Smooth muscle cell (in vitro differentiated cells): Measurements from ENCODE around the gene ATRN. TPM values are rescaled to one million over a fixed set of nuclear protein-coding genes. Genes with fewer than 3 reads are reported as not detected.

ENCODE experiments used
- DNase-seq: peaks from one replicate; lab custom pipeline; 2025; ENCODE audit not compliant: unreplicated experiment; lab: John Stamatoyannopoulos, UW
- H2AFZ ChIP-seq: fragments of 200-600 bp; sonication (generic); 2 replicates; pipeline ENCODE4 v1.6.0; 2016; ENCODE audit warnings: antibody characterized with exemption, low read depth, mild to moderate bottlenecking
- H3F3A ChIP-seq: fragments of 200-600 bp; sonication (generic); 2 replicates; pipeline ENCODE4 v1.6.0; 2017; ENCODE audit warnings: antibody characterized with exemption, low read depth
- H3K27ac ChIP-seq: fragments of 200-600 bp; sonication (generic); 2 replicates; pipeline ENCODE4 v1.5.1; 2016; ENCODE audit warnings: low read depth, mild to moderate bottlenecking
- H3K27me3 ChIP-seq: fragments of 200-600 bp; sonication (generic); 2 replicates; pipeline ENCODE4 v1.6.1; 2016; ENCODE audit warnings: low read depth, mild to moderate bottlenecking
- H3K36me3 ChIP-seq: fragments of 200-600 bp; sonication (generic); 2 replicates; pipeline ENCODE4 v1.5.1; 2016; ENCODE audit warnings: low read depth
- H3K4me1 ChIP-seq: fragments of 200-600 bp; sonication (generic); 2 replicates; pipeline ENCODE4 v1.5.1; 2016; ENCODE audit warnings: low read depth
- H3K4me2 ChIP-seq: fragments of 200-600 bp; sonication (generic); 2 replicates; pipeline ENCODE4 v1.6.0; 2016; ENCODE audit warnings: mild to moderate bottlenecking
- H3K4me3 ChIP-seq: fragments of 200-600 bp; sonication (generic); 2 replicates; pipeline ENCODE4 v1.5.1; 2016; ENCODE audit warnings: mild to moderate bottlenecking
- H3K79me2 ChIP-seq: fragments of 200-600 bp; sonication (generic); 2 replicates; pipeline ENCODE4 v1.6.0; 2016; ENCODE audit warnings: low read depth, mild to moderate bottlenecking
- H3K9ac ChIP-seq: fragments of 200-600 bp; sonication (generic); 2 replicates; pipeline ENCODE4 v1.6.0; 2016; ENCODE audit warnings: low read depth
- H3K9me3 ChIP-seq: fragments of 200-600 bp; sonication (generic); replicated peaks from 2 replicates; pipeline ENCODE4 v1.5.1; 2016; ENCODE audit warnings: low read depth
- H4K20me1 ChIP-seq: fragments of 200-600 bp; sonication (generic); 2 replicates; pipeline ENCODE4 v1.6.0; 2016; ENCODE audit warnings: low read depth
- CTCF ChIP-seq: fragments of 200-600 bp; sonication (generic); IDR thresholded peaks from 2 replicates; pipeline ENCODE4 v1.5.1; 2017; ENCODE audit warnings: borderline replicate concordance, mild to moderate bottlenecking, antibody characterized with exemption; ENCODE audit not compliant: insufficient read depth, poor library complexity, severe bottlenecking
- WGBS: methylation state at CpG from one replicate; pipeline ENCODE4 v1.1.7; 2016; ENCODE audit warnings: low lambda C conversion rate; 5-methylcytosine and 5-hydroxymethylcytosine counted together
- polyA plus RNA-seq: library from polyadenylated mRNA; unstranded; fragments of >200 nt; fragmentation: Nextera tagmentation; extraction: Ambion mirVana; gene quantifications from 2 replicates; pipeline ENCODE4 v1.2.1, GENCODE V29; 2016
- small RNA-seq: library from RNA; depleted of rRNA; stranded (forward); fragments of <200 nt; gene quantifications from one replicate; pipeline ENCODE3, GENCODE V24; 2014
- total RNA-seq: library from RNA; depleted of rRNA; stranded (reverse); fragments of >200 nt; gene quantifications from 2 replicates; pipeline ENCODE4 v1.2.3, GENCODE V29; 2014

Gene ATRN
- total and polyA plus RNA-seq, 2 experiments from 2014 or later = 17.9 to 44.0 TPM

DNA sequence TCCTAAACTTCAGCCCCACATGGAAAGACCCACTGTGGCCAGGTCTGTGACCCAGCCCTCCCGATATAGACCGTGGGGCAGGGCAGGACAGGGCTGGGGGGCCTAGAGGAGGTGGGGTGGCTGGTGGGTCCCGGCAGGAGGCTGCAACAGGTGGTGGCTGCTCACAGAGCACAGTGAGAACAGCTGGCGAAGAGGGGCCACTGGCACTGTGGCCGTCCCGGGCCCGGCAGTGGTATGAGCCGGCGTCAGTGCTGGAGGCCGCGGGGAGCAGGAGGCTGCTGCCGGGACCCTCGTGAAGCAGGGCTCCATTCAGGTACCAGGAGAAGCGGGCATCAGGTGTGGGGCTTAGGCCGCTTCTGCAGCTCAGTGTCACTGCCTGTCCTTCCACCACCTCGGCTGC lies 228.2 kb downstream of the ATRN start:
- 91% methylated on average over 16 of the region's 16 CpGs for WGBS
- DNase-seq = no peak
- H3K4me3 ChIP-seq = no peak overlapping the region
- H3K4me2 ChIP-seq = no peak overlapping the region
- H3K9ac ChIP-seq = no peak overlapping the region
- no peak overlapping the region for H3K27ac ChIP-seq
- TF ChIP-seq CTCF = no peak
- H3K79me2 ChIP-seq = no peaks in the 10 kb centered on the region
- H2AFZ ChIP-seq = no peak overlapping the region
- H3K36me3 ChIP-seq = no peaks in the 10 kb centered on the region
- no peaks in the 10 kb centered on the region for H4K20me1 ChIP-seq
- H3K9me3 ChIP-seq = no peaks in the 10 kb centered on the region
- no peaks in the 10 kb centered on the region for H3F3A ChIP-seq
- H3K27me3 ChIP-seq = no peaks in the 10 kb centered on the region
- H3K4me1 ChIP-seq = no peaks in the 10 kb centered on the region

Small RNAs within 50 kb of the gene (small RNA-seq; reads per million reads assigned to genes)
- not detected for gene AL353193.1

Other genes with a start within 250 kb of the ATRN start
- 0.27 and 0.45 TPM in 2 replicates for gene SLC4A11, start 231.8 kb upstream of the ATRN start, total RNA-seq
- gene SLC4A11, start 231.8 kb upstream of the ATRN start, polyA plus RNA-seq = 1.5 and 3.4 TPM in 2 replicates
- 17.1 and 19.6 TPM in 2 replicates for gene DNAAF9, start 63.3 kb upstream of the ATRN start, total RNA-seq
- gene DNAAF9, start 63.3 kb upstream of the ATRN start, polyA plus RNA-seq = 8.1 and 8.8 TPM in 2 replicates
- gene GFRA4, start 192.4 kb downstream of the ATRN start, total RNA-seq = not detected in 2 replicates
- gene GFRA4, start 192.4 kb downstream of the ATRN start, polyA plus RNA-seq = not detected in 2 replicates
- 5.1 and 8.0 TPM in 2 replicates for gene ADAM33, start 211.0 kb downstream of the ATRN start, total RNA-seq
- gene ADAM33, start 211.0 kb downstream of the ATRN start, polyA plus RNA-seq = 5.8 and 7.4 TPM in 2 replicates
- not detected in 2 replicates for gene SIGLEC1, start 241.6 kb downstream of the ATRN start, total RNA-seq
- not detected in 2 replicates for gene SIGLEC1, start 241.6 kb downstream of the ATRN start, polyA plus RNA-seq